GM12875 (cell line): ENCODE results near the gene BRD1.

Experiments used
- H3K4me3 ChIP-seq: one replicate; pipeline ENCODE4 v1.5.1; 2011; ENCODE audit warnings: low read depth, low read length, control low read depth
- TF ChIP-seq, protein P1 (sequence below): IDR thresholded peaks from 2 replicates; pipeline ENCODE4 v1.5.1; 2011; ENCODE audit warnings: low read depth, mild to moderate bottlenecking, control low read depth, inconsistent platforms, low read length, moderate library complexity, borderline replicate concordance; ENCODE audit not compliant: insufficient read depth

BRD1 gene

DNA sequence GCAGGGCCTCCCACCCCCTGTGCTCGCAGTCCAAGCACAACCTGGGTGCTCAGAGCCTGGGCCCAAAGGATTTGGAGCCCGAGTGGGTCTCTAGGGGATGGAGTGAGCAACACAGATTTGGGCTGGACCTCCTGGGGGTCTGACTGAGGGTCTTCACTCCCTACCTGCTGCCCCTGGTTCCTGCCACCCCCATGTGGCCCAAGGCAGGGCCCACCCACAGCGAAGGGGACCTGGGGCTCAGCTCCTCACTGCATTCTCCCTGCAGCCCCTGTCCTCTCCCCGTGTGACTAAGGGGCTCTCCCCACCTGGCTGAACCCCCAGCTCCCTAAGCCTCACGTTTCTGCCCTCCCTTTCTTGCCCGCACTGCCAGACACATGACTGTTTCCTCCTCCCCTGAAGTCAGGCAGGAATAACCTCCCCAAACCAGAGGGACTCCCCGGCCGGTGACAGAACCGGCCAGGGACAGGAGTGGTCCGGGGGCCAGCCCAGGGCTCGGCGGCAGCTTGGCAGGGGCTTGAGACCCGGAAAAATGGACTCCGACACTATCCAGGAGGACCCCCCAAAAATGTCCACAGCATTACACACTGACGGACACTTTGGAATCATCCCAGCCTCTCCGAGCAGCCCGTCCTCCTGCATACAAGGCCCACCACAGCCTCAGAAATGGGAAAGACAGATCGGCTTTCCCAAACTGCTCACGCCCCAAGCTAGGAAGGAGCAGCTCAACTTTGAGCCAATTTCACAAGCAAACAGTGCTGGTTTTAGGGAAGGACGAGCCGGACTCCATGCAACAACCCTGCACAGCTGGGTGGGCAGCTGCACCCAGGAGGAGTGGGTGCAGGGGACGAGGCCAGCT is 57.8 kb downstream of the BRD1 start:
- H3K4me3 ChIP-seq = no peak overlapping the region
- TF ChIP-seq, protein P1, sequence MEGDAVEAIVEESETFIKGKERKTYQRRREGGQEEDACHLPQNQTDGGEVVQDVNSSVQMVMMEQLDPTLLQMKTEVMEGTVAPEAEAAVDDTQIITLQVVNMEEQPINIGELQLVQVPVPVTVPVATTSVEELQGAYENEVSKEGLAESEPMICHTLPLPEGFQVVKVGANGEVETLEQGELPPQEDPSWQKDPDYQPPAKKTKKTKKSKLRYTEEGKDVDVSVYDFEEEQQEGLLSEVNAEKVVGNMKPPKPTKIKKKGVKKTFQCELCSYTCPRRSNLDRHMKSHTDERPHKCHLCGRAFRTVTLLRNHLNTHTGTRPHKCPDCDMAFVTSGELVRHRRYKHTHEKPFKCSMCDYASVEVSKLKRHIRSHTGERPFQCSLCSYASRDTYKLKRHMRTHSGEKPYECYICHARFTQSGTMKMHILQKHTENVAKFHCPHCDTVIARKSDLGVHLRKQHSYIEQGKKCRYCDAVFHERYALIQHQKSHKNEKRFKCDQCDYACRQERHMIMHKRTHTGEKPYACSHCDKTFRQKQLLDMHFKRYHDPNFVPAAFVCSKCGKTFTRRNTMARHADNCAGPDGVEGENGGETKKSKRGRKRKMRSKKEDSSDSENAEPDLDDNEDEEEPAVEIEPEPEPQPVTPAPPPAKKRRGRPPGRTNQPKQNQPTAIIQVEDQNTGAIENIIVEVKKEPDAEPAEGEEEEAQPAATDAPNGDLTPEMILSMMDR = no peak

DNA sequence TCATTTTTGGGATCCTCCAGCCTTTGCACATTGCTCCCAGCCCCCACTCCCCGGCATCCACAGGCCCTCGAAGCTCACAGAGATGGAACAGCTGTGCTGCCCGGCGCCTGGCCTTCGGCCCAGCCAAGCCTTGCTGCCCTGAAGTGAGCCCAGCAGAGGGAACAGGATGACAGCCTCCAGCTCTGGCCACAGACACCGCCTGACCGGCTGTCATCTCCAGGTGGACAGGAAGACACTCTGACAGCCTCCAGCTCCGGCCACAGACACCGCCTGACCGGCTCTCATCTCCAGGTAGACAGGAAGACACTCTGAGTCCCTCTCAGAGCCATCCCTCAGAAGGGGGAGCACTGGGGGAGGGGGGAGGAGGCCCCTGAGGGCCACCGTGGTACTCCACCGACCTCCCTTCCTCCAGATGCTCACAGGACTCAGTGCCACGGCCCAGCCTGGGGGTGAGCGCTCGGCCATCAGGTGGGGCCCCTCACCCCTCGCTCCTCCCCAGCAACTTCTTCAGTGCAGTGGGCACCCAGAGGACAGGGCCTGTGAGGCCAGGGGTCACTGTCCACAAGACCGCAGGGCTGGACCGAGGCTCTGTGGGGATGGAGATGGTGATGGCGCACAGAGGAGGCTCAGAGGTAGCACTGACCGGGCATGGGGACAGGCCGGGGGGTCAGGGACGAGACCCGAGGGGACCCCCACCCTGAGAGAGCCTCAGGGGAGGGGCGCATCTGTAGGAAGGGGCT is 58.6 kb downstream of the BRD1 start:
- no peak overlapping the region for H3K4me3 ChIP-seq
- TF ChIP-seq, protein P1 = no peak

DNA sequence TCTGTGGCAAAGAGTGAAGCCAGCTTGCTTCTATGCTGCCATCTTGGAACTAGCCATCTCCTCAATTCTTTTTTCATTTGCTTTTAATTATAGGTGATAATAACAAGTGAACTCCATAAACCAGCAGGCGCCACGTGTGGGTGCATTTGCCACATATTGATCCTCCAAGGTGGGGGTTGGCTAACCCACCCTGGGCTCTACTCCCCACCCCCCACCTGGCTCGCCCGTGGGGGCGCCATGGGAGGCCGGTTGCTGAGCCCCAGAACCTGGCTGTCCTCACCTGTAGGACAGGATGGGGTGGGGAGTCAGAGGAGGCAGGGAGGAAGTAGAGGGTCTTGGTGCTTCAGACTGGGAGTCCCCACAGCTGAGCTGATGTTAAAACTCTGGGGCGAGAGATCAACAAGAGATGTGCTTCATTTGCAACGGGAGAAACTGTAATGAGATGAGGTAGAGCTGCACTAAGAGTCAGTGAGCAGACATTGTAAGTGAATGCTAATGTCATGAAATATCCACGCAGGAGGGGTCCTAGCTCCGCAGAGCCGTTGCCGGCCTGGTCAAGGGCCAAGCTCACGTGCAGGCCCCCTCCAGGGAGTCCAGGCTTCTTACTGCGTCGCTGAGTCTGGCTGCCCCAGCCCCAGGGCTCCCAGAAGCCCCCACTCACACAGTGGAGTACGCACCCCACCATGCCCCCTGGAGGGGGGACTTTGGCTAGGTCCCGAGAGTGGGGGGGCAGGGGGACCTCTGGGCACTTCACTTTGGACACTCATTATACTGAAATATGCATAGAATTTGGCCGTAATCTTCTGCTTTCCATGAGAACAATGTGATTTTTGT is 59.4 kb downstream of the BRD1 start:
- TF ChIP-seq, protein P1 = no peak
- H3K4me3 ChIP-seq = no peak overlapping the region

DNA sequence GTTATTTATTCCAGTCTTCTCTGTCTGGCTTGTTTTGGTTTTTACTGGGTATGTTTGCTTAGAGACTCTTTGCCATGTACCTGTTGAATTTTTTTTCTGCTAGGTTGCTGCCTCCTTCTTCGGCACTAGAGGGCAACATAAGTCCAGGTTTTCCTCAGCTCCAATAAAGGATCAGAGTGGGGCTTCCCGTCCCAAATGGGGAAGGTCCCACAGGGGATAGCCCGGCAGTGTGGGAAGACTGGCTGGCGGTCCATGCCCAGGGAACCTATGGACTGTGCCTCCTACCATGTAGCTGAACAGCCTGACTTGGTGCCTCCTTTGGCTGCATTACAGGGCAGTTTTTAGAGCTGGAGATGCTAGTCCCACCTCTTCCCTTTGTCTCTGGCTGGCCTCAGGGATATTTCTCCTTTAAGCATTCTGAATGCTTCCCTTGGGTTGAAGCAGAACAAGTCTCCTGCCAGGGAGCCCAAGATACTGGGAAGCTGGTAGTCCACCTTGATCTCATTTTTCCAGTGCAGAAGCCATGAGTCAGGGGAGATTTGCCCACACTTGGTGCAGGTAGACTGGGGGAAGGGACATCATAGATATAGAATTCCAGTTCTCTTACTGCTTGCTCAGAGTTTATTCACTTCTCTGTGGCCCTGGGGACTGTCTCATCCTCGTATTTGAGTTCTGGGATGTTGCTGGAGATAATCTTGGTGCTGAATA is 60.2 kb downstream of the BRD1 start:
- TF ChIP-seq, protein P1 = peak; percentile 72
- no peak overlapping the region for H3K4me3 ChIP-seq

DNA sequence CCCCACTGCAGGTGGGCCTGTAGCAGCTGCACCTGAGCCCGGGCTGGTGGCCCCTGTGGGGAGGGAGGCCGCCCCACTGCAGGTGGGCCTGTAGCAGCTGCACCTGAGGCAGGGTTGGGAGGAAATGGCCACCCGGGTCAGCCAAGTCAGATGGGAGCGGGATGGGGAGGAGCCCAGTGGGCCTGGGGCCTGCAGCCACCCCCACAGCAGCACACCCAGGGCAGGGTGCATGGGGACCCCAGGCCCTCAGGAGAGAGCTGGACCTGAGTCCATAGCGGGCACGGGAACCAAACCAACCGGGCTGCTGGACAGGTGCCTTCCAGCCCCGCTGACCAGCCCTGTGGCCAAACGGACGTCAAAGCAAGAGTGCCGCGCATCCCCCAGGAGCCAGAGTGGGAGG is 61.7 kb downstream of the BRD1 start:
- TF ChIP-seq, protein P1 = no peak
- H3K4me3 ChIP-seq = no peak overlapping the region

DNA sequence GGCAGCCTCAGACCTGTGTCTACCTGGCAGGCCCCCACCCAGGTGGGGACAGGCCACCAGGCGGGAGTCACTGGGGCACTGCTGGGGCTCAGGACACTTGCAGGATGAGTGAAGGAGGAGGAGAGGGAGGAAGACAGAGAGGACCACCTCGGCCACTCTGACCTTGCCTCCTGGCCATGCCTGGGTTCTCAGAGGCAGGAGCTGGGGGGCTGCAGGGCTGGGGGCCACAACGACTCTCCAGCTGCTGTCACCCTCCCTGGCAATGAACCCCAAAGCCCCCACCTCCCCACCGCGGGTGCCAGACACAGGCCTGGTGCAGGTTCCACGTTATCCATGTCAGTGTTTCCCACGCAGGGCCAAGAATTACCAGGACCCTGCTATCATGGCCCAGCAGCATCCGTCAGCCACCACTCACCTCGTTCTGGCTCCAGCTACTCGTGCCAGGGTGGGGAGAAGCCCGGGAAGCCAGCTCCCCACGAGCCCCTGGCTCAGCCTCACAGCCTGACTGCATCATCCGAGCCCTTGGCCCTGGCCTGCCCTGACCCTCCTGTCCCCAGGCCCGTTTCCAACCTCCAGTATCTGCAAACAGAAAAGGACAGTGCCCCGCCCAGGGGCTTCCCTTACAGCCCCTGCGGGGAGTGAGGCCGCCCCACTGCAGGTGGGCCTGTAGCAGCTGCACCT is 62.4 kb downstream of the BRD1 start:
- no peak overlapping the region for H3K4me3 ChIP-seq
- TF ChIP-seq, protein P1 = no peak
